Measurements from ENCODE around the gene FANCE.

Gene FANCE

GRCh38 chr6:35480176-35480575 lies 28.0 kb downstream of the FANCE start:
- no peak for TF ChIP-seq CTCF (IDR thresholded peaks at IDR 0.05; ENCODE audit: low read depth, low read length)
- no peak overlapping the region for H3K4me3 ChIP-seq (ENCODE audit: low read depth, low read length)

- no peak for TF ChIP-seq CTCF (IDR thresholded peaks at IDR 0.05; ENCODE audit: low read depth, low read length)
These were observed 29.1 kb downstream of the FANCE start for GRCh38 chr6:35481226-35481625.

GRCh38 chr6:35483062-35483461 lies 30.9 kb downstream of the FANCE start:
- no peak overlapping the region for H3K4me3 ChIP-seq (ENCODE audit: low read depth, low read length)
- TF ChIP-seq CTCF (IDR thresholded peaks at IDR 0.05; ENCODE audit: low read depth, low read length) = no peak

More at GRCh38 chr6:35481226-35481625, 29.1 kb downstream of the FANCE start:
- H3K4me3 ChIP-seq (ENCODE audit: low read depth, low read length) = no peak overlapping the region

- no peak for TF ChIP-seq CTCF (IDR thresholded peaks at IDR 0.05; ENCODE audit: low read depth, low read length)
- no peak overlapping the region for H3K4me3 ChIP-seq (ENCODE audit: low read depth, low read length)
These were observed 31.4 kb downstream of the FANCE start for GRCh38 chr6:35483490-35483889.

GRCh38 chr6:35483893-35484645 lies 31.9 kb downstream of the FANCE start:
- H3K4me3 ChIP-seq (ENCODE audit: low read depth, low read length) = no peak overlapping the region
- TF ChIP-seq CTCF (IDR thresholded peaks at IDR 0.05; ENCODE audit: low read depth, low read length) = no peak

- no peak for TF ChIP-seq CTCF (IDR thresholded peaks at IDR 0.05; ENCODE audit: low read depth, low read length)
- no peak overlapping the region for H3K4me3 ChIP-seq (ENCODE audit: low read depth, low read length)
These were observed 32.8 kb downstream of the FANCE start for GRCh38 chr6:35484921-35485392.

- TF ChIP-seq CTCF (IDR thresholded peaks at IDR 0.05; ENCODE audit: low read depth, low read length) = no peak
- H3K4me3 ChIP-seq (ENCODE audit: low read depth, low read length) = no peak overlapping the region
These were observed 33.3 kb downstream of the FANCE start for GRCh38 chr6:35485402-35485877.

Data from WI38 (cell line).